ENCODE data around the gene CLCN6.

The CLCN6 gene

GRCh38 chr1:11880911-11881748 lies 75.1 kb downstream of the CLCN6 start:
- no peak for DNase-seq

- DNase-seq, result no peak
These were observed 75.9 kb downstream of the CLCN6 start for GRCh38 chr1:11881749-11882441.

GRCh38 chr1:11882814-11883538 lies 77.0 kb downstream of the CLCN6 start:
- no peak for DNase-seq

GRCh38 chr1:11885916-11886315 lies 79.9 kb downstream of the CLCN6 start:
- DNase-seq, result no peak

GRCh38 chr1:11886986-11887665 lies 81.1 kb downstream of the CLCN6 start:
- DNase-seq, result no peak

GRCh38 chr1:11887666-11888007 lies 81.6 kb downstream of the CLCN6 start:
- no peak for DNase-seq

GRCh38 chr1:11888206-11888876 lies 82.3 kb downstream of the CLCN6 start:
- no peak for DNase-seq

- DNase-seq, result no peak
These were observed 82.9 kb downstream of the CLCN6 start for GRCh38 chr1:11888877-11889208.

- DNase-seq, result no peak
These were observed 85.6 kb downstream of the CLCN6 start for GRCh38 chr1:11891433-11892186.

All from activated effector memory CD4-positive, alpha-beta T cell treated with anti-CD3 and anti-CD28 coated beads, Interleukin-2, amount 50 U/mL, for 16 hours (primary cell).